ENCODE results near the gene OCRL.
"Not testable (repeated sequence)": the region's sequence is repeated elsewhere in the genome, so short reads cannot be mapped to it uniquely, and the experiment has no call there.

OCRL gene

DNA sequence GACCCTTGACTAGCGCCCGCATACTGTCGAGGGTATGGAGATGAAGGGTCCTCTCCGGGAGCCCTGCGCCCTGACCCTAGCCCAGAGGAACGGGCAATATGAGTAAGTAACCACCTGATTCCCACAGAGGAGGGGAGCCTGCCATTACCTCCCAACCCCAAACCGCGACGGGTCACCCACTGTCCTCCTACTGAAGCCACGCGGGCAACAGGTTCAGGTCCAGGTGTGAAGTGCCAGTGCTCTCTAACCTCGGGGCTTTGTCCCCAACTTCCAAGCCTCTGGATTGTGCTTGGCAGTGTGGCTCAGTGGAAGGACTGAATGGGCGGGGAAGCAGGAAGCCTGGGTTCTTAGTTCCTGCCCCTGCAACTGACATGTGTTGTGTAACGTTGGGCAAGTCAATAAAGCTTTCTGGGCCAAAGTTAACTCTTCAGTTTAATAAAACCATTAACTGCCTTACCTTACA lies 694 bp downstream of the OCRL start:
- peak; percentile 30 for DNase-seq

DNA sequence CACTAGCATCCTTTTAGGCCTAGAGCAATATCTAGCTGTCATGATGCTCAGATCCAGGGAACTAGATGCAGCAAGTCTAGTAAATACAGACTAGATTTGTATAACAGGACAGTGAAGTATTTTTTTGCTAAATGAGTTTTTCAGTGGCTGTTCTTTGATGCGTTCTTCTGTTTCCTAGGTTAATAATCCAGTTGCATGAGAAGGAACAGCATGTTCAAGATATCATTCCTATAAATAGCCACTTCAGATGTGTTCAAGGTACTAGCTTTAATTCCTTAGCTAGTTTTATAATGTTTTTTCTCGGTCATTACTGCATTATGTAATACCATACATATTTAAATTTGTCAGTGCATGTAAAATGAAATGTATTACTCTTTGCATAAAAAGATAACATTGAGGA lies 4.7 kb downstream of the OCRL start:
- DNase-seq = no peak

DNA sequence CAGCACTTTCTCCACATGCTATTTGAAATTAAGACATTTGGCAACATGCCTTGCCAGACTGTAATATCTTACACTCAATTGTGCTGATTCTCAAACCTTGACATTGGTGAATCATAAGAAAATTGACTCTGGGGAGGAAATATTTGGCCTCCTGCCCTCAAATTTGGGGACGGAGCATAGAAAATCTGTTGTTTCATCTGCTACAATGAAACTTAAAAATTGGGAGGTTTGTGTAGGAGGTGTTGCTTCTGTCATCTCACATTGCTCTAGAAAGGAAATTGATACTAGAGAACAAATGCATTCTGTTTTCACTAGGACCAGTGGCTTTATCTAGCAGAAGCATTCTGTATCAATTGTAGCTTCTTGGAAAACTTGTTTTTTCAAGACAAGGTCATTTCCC lies 5.3 kb downstream of the OCRL start:
- DNase-seq = no peak

DNA sequence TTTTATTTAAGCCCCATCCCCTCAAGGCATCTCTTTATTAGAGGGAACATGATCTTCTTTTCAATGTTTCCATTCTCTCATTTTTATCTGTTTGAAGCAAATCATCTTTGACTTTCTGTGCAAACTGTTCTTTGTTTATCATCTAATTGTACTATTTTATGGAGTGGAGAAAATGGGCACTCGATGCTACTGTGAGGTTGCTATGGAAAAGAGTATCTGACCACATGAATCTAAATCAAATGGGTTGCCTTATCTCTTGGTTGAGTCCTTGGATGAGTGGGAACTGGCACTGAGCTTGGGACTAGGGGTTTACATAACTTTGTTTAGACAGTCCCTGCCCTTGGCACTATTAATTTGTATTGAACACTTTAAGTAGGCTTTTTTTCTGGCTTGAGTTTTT lies 9.1 kb downstream of the OCRL start:
- DNase-seq = no peak

DNA sequence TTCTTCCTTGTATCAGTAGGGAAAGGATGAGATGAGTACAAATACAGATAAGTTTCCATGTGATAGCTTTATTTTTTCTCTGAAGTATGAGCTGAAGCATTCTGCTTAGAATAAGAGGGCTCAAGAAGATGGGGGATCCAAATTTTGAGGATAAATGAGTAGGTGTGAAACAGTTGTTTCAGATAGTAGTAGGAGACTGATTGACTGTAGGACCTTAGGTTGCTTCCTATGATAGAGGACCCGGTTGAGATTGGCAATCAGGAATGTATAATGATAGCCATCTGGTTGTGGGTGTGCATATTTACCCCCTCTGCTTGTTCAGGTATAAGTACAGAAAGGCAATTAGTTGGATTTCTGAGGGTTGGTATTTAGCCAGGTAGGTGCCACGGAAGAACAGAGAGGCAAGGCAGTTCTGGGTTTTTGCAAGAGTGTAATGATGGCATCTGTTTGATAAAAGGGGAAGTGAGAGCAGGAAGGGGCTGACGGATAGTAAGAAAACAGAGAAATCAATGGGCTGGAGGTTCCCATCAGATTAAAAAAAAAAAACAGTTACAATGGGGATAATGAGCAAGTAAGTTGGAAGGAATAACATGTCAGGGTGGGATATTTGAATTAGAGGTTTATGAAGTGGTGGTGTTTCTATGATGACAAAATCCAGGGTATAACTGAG lies 13.7 kb downstream of the OCRL start:
- DNase-seq = peak; percentile 2

DNA sequence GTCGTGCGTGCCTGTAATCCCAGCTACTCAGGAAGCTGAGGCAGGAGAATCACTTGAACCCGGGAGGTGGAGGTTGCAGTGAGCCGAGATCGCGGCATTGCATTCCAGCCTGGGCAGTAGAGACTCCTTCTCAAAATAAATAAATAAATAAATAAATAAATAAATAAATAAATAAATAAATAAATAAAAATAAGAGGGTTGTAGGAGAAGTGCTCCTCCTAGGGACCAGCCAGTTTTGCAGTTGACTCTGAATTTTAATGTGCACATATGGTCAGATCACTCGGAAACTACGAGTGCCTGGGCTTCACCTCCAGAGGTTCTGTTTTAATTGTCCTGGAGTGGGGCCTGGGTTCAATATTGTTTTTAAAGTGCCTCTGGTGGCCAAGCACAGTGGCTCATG lies 14.8 kb downstream of the OCRL start:
- not testable (repeated sequence) for DNase-seq

DNA sequence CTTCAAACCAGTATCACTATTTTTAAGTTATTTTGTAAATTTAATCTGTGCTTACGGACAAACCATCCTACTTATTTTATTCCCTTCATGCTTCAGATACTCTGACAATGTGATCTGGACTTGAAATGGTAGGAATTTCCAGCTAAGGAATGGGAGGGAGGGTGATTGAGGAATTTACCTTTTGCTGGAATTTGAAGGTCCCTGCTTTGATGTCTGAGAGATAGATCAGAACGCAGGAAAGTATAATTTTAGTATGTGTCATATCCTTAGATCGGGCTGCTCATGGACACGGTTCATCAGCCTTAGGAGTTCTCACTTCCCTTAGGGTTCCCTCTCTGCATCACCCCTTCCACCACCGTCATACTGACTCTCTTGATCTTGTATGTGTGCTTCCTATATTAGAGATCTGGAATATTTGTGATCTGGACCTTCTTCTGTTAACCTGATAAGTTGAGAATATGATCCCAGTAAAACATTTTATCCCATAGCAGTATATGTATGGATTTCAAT lies 16.8 kb downstream of the OCRL start:
- DNase-seq = no peak

DNA sequence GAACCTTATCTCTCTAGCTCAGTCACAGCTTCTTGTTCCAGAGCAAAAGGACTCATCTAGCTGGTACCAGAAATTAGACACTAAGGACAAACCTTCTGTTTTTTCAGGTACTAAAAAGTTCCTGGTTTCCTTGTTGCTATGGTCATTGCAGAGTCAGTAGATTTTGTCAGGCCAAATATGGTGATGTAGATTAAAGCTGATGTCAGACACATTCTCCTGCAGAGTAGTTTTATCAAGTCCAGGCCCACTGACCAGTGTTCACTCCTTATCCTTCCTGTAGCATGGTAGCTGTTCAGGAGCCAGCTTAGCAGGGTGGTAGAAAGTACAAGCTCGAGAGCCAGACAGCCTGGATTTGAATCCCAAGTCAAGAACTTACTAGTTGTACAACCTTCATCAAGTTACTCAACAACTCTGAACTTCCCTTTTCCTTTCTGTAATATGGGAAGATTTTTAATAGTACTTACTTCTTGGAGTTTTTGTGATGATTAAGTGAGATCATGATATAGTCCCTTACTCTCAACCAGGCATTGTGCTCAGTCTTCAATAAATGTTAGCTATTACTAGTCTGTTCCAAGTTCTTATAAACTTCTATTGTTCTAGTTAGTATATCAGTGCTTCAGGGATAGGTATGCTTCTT lies 17.9 kb downstream of the OCRL start:
- no peak for DNase-seq

DNA sequence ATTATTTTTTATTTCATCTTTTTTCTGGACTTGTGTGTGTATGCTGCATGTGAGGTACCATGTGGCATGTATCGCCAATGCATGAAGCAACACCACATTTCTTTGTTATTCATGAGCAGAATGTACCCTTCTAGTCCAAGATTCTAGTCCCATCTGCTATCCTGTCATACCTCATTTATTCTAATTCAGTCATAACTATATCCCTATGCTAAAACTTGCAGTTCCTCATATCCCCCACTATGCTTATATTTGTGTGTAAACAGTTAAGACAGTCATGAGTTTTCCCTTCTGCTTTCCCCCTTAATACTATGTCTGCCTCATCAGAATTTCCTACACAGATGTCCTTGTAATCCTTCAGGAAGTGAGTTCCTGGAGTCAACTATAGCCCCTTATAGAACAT lies 19.7 kb downstream of the OCRL start:
- no peak for DNase-seq

DNA sequence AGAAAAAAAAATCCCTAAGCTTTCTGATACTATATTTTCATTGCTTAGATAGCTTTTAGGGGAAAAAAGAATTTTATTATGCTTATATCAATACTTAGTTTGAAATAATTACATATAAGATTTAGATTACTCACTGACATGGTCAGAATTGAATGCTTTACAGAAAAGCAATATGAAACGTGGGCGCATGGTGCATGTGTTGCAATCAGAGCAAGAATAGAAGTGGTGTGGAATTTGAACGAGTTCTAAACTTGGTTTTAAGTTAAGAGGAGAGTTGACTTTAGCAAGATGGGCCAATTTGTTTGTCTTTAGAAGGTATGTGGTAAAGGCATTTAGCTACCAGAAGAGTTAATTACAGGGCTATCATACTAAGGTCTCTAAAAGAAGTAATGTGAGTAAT lies 21.4 kb downstream of the OCRL start:
- no peak for DNase-seq

DNA sequence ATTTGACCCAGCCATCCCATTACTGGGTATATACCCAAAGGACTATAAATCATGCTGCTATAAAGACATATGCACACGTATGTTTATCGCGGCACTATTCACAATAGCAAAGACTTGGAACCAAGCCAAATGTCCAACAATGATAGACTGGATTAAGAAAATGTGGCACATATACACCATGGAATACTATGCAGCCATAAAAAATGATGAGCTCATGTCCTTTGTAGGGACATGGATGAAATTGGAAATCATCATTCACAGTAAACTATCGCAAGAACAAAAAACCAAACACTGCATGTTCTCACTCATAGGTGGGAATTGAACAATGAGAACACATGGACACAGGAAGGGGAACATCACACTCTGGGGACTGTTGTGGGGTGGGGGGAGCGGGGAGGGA lies 24.3 kb downstream of the OCRL start:
- not testable (repeated sequence) for DNase-seq

DNA sequence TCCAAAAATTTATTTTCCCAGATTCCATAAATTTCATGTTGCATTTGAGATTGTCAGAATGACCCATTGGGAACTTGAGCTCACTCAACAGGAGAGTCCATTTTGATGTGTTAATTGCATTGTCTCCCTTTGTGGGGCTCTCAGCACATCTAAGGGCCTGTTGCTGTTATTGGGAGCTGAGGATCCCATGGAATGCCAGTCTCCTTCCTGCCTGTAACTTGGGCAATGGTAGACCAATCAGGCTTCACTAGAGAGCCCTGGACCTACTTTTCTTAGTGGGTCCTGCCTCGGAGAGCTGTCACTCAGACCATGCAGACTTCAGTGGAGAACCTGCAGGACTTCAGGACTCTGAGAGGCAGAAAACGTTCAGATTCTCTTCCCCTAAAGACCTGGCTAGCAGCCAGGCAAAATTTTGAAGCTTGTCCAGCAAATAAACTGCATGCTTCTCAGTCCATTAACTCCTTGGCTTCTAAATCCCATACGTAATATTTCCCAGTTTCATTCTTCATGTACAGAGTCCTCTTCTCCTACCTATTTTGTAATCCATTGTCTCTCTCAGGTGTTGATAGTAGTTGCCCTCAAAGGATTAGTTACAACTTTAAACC lies 25.1 kb downstream of the OCRL start:
- DNase-seq = no peak

DNA sequence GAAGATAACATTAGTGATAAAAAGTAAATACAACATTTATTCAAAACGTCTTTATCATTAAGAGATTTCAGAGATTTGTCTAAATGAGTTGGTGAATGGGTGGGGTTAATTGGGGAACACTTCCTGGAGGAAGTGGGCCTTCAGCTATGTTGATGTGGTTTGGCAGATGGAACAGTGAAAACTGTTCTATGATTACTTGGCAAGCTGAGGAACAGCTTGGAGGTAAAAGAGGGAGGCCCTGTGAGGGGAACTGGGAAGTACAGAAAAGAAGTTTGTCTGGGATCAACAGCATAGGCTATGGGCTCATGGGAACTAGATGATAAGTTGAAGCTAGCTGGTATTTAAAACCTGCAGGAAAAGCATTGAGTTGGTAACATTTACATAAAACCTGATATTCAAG lies 26.0 kb downstream of the OCRL start:
- no peak for DNase-seq

DNA sequence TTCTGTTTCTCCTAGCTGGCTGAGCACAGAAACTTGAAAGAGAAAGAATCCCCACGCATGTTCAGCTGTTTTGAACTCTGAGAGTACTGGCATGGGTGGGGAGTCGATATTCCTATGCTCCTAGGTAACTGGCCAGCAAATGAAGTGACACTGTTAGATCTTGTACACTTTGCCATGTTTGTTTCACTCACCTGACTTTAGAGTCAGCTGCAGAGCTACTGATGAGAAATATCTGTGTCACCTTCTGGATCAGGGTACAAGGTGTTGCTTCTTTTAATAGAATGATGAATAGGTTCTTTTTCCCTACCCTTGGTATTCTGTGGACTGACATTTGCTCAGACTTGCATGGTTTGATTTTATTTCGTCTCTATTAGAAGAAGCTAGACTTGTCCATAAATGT lies 28.3 kb downstream of the OCRL start:
- DNase-seq = no peak

DNA sequence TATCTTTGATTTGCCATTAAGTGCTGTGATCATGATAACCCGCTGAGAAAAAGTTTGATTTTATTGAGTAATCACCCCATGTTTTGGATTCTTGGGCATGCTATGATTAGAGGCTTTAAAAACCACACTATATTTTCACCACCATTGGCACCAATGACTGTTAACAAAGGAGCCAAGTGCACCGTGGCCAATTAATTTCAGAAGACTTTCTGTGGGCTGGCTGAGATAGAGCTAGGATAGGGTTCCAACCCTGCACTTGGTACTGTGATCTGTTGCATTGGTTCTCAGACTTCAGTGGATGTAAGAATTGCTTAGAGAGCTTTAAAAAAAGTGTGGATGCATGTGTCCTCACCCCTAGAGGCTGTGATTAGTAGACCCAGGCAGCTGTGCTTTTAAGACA lies 32.4 kb downstream of the OCRL start:
- no peak for DNase-seq

DNA sequence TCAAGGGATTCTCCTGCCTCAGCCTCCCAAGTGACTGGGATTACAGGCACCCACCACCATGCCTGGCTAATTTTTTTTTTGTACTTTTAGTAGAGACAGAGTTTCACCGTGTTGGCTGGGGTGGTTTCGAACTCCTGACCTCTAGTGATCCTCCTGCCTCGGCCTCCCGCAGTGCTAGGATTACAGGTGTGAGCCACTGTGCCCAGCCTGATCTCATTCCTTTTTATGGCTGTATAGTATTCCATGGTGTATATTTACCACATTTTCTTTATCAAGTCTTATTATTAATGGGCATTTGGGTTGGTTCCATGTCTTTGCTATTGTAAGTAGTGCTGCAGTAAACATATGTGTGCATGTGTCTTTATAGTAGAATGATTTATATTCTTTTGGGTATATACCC lies 33.6 kb downstream of the OCRL start:
- not testable (repeated sequence) for DNase-seq

DNA sequence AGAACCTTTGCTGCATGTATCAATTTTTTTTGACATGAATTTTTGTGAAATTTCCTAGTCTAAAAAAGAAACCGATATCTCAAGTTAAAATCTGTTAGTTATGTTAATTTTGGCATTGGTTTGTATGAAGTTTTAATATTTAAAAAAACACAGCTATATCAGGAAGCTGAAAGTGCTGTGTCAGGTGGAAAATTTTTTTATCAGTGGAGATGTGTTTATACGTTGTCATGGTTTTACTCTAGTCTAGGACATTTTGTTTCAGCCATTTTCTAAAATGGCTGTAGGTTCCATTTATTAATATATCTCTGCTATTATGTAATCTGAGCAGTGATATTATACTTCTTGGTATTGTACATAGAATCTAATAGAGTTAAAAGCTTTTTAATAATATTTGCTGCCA lies 34.2 kb downstream of the OCRL start:
- DNase-seq = no peak

DNA sequence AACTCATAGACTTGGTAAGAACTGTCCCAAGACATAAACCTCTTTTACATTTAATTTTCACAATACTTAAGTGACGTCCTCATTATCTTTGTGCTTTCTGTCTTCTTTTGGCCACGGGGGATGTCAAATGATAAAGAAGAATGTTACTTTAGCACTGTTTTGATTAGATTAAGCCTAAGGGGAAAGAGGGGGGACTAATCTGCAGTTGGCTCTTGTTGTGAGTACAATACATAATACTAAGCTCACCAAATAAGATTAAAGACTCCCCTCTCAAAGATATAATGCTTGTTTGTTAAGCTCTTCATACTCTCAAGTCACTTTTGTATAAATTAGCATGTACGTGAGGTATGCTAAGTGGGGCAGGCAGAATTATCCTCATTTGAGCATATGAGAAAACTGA lies 36.5 kb downstream of the OCRL start:
- no peak for DNase-seq

DNA sequence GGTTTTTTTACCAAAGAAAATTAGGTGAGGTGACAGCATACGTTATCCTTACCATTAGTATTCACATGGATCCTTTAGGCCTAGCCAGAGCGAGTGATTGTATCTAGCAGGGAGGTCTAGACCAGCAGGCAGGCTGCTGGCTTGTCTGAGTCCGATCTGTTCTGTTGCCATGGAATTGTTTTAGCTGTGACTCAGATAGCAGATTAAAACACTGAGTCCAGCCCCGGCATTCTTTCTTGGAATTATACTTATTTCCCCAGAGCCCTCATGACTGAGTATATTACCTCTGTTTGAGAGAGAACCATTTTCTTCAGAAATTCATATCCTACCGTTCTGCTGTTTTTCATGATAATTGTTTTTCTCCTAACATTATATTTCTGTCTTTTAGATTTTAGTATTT lies 37.4 kb downstream of the OCRL start:
- DNase-seq = no peak

DNA sequence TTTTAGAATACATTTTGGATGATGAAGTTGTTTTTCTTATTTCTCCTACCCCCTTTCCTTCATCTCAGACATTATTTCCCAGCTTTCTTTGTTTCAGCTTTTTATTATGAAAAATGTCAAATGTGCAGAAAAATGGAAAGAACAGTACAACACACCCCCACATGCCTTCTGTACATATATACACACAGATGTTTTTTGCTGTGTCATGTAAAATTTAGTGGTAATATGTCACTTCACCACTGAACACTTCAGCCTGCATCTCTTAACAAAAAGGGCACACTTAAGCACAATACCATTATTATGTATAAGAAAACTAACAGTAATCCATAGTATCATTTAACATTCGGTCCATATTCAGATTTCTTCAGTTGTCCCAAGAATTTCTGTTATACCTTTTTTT lies 37.8 kb downstream of the OCRL start:
- DNase-seq = no peak

DNA sequence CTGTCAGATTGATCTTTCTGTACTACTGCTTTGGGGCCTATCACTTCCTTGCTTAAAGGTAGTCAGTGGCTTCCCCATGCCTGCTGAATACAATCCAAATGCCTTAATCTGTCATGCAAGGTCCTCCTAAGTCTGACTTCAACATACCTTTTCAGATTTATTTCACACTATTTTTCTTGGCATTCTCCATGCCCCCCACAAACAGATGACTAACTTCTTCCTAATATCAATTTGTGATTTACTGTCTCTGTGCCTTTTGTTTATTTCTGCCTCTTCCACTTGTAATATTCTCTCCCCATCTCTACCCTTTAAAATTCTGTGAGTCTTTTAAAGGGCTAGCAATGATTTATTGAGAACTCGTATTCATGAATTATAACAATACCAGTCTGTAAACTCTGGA lies 41.8 kb downstream of the OCRL start:
- no peak for DNase-seq

DNA sequence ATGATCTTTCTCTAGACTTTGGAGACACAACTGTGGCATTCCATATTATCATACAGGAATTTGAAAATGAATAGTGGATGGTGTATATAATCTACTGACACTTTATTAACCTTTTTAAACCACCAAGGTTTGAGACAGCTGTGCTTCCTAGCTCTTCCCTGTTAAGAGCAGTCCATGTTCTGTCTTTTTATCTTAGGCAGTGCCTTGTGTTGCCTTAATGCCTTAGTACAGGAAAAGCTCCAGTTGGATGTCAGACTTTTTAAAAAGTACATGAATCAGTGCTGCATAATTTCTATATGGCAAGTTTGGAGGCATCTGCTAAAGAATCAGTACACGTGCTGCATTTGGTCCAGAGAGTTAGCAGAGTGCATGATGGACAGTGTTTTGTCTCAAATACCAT lies 45.1 kb downstream of the OCRL start:
- DNase-seq = no peak

DNA sequence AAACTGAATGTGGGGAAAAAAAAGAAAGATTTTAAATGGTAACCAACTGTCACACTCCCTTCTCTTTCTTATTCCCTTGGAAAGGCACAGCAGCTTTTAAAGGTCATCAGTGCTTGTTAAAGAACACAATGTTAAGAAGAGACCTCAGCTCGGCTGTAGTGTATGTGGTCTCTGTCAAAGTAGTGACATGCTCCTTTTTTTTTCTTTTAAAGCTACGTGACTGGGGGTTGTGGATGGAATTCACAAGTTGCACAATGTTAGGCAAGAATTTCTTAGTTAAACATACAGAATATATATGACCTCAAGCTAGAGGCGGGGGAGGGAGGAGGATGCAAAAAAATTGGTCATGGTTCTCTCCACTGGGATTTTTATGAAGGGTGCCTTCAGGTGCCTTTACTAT lies 45.6 kb downstream of the OCRL start:
- DNase-seq = no peak

DNA sequence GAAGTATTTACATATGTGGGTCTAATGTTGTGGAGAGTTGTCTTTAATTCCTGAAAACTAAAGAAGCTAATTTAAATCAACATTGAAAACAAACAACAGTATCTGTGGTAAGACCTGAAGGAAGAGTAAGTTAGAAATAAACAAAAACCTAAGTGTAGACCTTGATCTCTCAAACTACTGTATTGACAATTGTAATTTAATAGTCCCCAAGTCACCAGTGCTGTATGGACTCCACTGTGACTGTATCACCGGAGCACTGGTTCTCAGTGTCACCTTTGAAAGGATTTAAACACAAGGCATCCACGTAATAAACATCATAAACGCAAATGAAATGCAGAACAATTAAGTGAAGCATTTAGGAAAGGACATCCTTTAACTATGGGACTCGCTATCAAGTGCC lies 46.4 kb downstream of the OCRL start:
- DNase-seq = no peak

DNA sequence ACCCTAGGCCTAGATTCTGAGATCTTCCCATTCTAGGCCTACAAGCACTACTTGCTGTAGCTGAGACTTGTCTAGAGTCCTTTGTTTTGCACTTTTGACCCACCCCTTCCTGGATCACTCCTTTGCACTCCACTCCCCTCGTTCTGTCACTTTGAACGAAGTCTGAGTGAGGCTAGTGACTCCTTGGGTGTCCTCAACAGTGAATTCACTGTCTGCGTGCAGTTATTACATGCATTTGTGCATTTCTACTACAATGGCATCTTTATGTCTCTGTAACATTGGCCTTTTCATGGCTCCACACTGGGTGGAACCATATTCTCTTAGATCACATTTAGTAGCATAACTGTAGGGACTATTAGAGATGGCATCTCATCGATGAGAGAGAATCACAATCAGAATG lies 50.5 kb downstream of the OCRL start:
- DNase-seq = no peak
